Lung (tissue), 12 donors: Measurements from ENCODE around the gene MCF2L2. TPM values are rescaled to one million over a fixed set of nuclear protein-coding genes. Genes with fewer than 3 reads are reported as not detected.

Experiments used
- ATAC-seq: fragments of 200-7000 bp; cut with Tn5 transposase; one replicate; pipeline ENCODE4 v1.9.1; 2020; ENCODE audit warnings: moderate number of reproducible peaks; ENCODE audit not compliant: insufficient read depth, low FRiP score
- DNase-seq, 3 donors: peaks; one replicate each; pipeline ENCODE4 v3.0.0-alpha.2; 2013 to 2017
- H3K27ac ChIP-seq, 2 donors: one replicate each; pipeline ENCODE4 v1.5.1; 2013; ENCODE audit warnings: mild to moderate bottlenecking in 2 of 2, moderate library complexity in 2 of 2, control low read depth in 1 of 2, inconsistent platforms in 1 of 2, low read depth in 1 of 2, low read length in 1 of 2
- H3K27me3 ChIP-seq, 3 donors: one replicate each; pipeline ENCODE4 v1.5.1; 2013; ENCODE audit warnings: low read length in 2 of 3; ENCODE audit not compliant: control insufficient read depth in 3 of 3, insufficient read depth in 3 of 3
- H3K36me3 ChIP-seq, 4 donors: one replicate each; pipeline ENCODE4 v1.5.1; 2013; ENCODE audit warnings: low read length in 4 of 4, mild to moderate bottlenecking in 1 of 4, moderate library complexity in 1 of 4; ENCODE audit not compliant: control insufficient read depth in 4 of 4, insufficient read depth in 4 of 4
- H3K4me1 ChIP-seq, 5 donors: one replicate each; pipeline ENCODE4 v1.5.1; 2013; ENCODE audit warnings: low read length in 5 of 5, mild to moderate bottlenecking in 2 of 5, moderate library complexity in 1 of 5; ENCODE audit not compliant: control insufficient read depth in 5 of 5, insufficient read depth in 5 of 5
- H3K4me3 ChIP-seq: one replicate; pipeline ENCODE4 v1.5.1; 2013; ENCODE audit warnings: mild to moderate bottlenecking, control low read depth, moderate library complexity
- H3K9ac ChIP-seq, 2 donors: one replicate each; pipeline ENCODE4 v1.5.1; 2013; ENCODE audit warnings: low read length in 2 of 2, control low read depth in 1 of 2; ENCODE audit not compliant: insufficient read depth in 1 of 2
- H3K9me3 ChIP-seq, 4 donors: one replicate each; pipeline ENCODE4 v1.5.1; 2013; ENCODE audit warnings: low read length in 3 of 4, mild to moderate bottlenecking in 1 of 4, moderate library complexity in 1 of 4; ENCODE audit not compliant: control insufficient read depth in 4 of 4, insufficient read depth in 3 of 4
- WGBS, 2 donors: extraction: QIAGEN DNeasy Blood & Tissue Kit; methylation state at CpG; one replicate each; pipeline ENCODE4 v1.1.7; 2013; 5-methylcytosine and 5-hydroxymethylcytosine counted together
- polyA plus RNA-seq, 2 donors: library from polyadenylated mRNA; stranded (reverse); fragments of 200-250 nt; gene quantifications; one replicate each; pipeline ENCODE4 v1.2.1, GENCODE V29; 2013
- total RNA-seq, 2 donors: library from RNA; depleted of rRNA in 1 of 2; stranded (reverse); fragments of >200 nt in 1 of 2; gene quantifications; one replicate each; pipeline ENCODE4 v1.2.1, GENCODE V29; 2014 to 2021
- TF ChIP-seq, protein P1 (sequence below): IDR thresholded peaks from 2 replicates; pipeline ENCODE4 v1.5.1; 2012; ENCODE audit warnings: mild to moderate bottlenecking; ENCODE audit errors: control extremely low read depth, extremely low read depth
- donor health status: control.
- donor health status: control.
- donor health status: Bipolar disorder and iron deficiency.
- donor health status: healthy.
- donor health status: DM: yes; HTN: yes; CAD: no.

The MCF2L2 gene
- total and polyA plus RNA-seq, 4 donors, result 0.26 to 1.7 (median 1.0) TPM

DNA sequence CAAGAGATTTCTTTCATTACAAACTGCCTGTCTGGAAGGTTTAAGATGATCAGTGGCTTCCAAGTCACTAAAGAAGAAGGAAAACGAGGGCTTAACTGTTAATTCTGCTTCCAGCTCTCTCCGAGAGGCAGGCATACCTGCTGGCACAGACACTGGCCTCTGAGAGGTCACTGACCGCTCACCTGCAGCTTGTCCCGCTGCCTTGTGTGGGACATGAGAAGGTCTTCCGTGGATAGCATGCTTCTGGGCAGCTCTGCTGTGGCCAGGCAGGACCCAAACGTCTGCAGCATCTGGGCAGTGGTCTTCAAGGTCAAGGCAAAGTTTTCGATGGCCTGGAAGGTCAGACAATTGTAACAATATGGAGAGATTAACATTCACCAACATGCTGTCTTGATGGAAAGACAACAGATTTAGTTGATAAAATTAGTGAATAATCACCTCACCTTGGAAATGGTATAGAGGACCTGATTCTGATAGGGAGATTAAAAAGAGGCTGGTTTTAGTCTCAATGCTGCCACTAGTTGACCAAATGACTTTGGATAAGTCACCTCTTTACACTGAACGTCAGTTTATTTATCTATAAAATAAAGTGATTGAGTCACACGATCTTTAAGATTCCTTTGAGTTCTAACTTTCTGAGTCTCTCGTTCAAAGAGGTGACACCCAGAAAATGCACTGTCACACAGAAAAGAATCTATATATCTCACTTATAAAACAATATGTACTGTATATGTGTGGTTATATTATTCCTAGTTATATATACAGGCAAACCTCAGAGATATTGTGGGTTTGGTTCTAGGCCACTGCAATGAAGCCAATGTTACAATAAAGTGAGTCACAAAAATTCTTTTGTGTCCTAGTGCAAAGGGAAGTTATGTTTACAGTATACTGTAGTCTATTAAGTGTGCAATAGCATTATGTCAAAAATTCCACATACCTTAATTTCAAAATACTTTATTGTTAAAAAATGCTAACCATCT is 110.2 kb downstream of the MCF2L2 start:
- DNase-seq, result no peak
- Histone ChIP-seq H3K4me1 (peaks cover 0 to 2% (median 0%) of the 10 kb centered on the region in 5 donors), H3K9ac (no peak overlapping the region), H3K4me3 (no peak overlapping the region), H3K27ac (no peak overlapping the region), H3K9me3 (no peaks in the 10 kb centered on the region), H3K36me3 (no peaks in the 10 kb centered on the region), H3K27me3 (no peaks in the 10 kb centered on the region)
- TF ChIP-seq, protein P1, sequence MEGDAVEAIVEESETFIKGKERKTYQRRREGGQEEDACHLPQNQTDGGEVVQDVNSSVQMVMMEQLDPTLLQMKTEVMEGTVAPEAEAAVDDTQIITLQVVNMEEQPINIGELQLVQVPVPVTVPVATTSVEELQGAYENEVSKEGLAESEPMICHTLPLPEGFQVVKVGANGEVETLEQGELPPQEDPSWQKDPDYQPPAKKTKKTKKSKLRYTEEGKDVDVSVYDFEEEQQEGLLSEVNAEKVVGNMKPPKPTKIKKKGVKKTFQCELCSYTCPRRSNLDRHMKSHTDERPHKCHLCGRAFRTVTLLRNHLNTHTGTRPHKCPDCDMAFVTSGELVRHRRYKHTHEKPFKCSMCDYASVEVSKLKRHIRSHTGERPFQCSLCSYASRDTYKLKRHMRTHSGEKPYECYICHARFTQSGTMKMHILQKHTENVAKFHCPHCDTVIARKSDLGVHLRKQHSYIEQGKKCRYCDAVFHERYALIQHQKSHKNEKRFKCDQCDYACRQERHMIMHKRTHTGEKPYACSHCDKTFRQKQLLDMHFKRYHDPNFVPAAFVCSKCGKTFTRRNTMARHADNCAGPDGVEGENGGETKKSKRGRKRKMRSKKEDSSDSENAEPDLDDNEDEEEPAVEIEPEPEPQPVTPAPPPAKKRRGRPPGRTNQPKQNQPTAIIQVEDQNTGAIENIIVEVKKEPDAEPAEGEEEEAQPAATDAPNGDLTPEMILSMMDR, result no peak
- WGBS, 2 donors, result 88 to 91% methylated on average over 10 of the region's 10 CpGs
- ATAC-seq, result no peak

DNA sequence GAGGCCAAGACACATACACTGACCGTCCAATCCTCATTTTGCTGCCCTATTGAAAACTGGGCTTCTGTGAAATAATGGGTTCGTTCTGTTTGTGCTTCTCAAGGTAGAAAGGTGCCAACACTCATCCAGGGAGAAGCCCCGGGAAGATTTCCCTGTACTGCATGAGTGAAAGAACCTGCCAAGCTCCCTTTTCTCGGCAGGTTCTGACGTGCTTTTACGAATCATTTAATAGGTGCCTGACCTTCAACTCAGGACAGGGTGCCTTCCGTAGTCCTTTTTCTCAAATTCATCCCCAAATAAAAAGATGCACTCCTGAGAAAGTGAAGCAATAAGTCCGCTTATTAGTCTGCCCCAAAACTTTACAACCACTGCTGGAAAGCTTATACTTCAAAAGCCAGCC is 111.1 kb downstream of the MCF2L2 start:
- ATAC-seq (no peak), DNase-seq (no peak)
- Histone ChIP-seq H3K4me3 (no peak overlapping the region), H3K27ac (no peak overlapping the region), H3K4me1 (peaks cover 0 to 3% (median 0%) of the 10 kb centered on the region in 5 donors), H3K9ac (no peak overlapping the region), H3K36me3 (no peaks in the 10 kb centered on the region), H3K27me3 (no peaks in the 10 kb centered on the region), H3K9me3 (no peaks in the 10 kb centered on the region)
- 91 to 96% methylated on average over 8 of the region's 8 CpGs for WGBS, 2 donors
- TF ChIP-seq, protein P1, result no peak

DNA sequence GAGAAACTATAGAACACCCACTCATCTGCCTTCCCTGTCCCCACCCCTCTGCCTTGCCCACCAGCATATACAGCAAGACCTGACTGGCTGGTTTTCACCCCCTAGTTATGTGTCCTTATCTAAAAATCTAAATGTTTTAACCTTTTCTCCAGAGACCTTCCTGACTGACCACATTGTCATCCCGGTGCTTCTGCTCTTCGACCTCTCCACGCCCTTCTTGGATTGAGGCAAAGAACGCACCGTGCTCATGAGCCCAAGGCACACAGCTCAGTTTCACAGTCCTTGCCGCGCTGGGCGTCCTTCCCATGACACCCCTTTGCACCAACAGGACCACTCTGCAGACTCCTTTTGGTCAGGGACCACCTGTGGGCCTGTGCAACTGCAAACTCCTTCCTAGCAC is 112.7 kb downstream of the MCF2L2 start:
- TF ChIP-seq, protein P1, result no peak
- no peaks in the 10 kb centered on the region for H3K9me3 ChIP-seq
- DNase-seq, result no peak
- ATAC-seq, result no peak
- H3K4me1 ChIP-seq, result peaks cover 0 to 3% (median 0%) of the 10 kb centered on the region in 5 donors
- 93 to 96% methylated on average over 8 of the region's 8 CpGs for WGBS, 2 donors
- no peaks in the 10 kb centered on the region for H3K27me3 ChIP-seq
- no peak overlapping the region for H3K9ac ChIP-seq
- H3K27ac ChIP-seq, result no peak overlapping the region
- no peaks in the 10 kb centered on the region for H3K36me3 ChIP-seq
- H3K4me3 ChIP-seq, result no peak overlapping the region
